ENCODE data around the gene POU2F1.

Gene POU2F1

GRCh38 chr1:167220537-167221125 lies at the start of gene POU2F1:
POU2F1 (plus strand) TSS chr1:167220886; CDS start chr1:167220898, 12 bp downstream.
- peak; percentile 100 for DNase-seq (ENCODE audit: low read depth, low spot score)

- peak; percentile 69 for DNase-seq (ENCODE audit: low read depth, low spot score)
These were observed 49.3 kb upstream of the POU2F1 start for GRCh38 chr1:167171286-167171929.

- DNase-seq (ENCODE audit: low read depth, low spot score), result peak; percentile 81
These were observed 47.0 kb upstream of the POU2F1 start for GRCh38 chr1:167173516-167174184.

- no peak for DNase-seq (ENCODE audit: low read depth, low spot score)
These were observed 44.8 kb upstream of the POU2F1 start for GRCh38 chr1:167175901-167176300.

- DNase-seq (ENCODE audit: low read depth, low spot score), result no peak
These were observed 41.9 kb upstream of the POU2F1 start for GRCh38 chr1:167178831-167179230.

- no peak for DNase-seq (ENCODE audit: low read depth, low spot score)
These were observed 37.9 kb upstream of the POU2F1 start for GRCh38 chr1:167182571-167183320.

GRCh38 chr1:167184081-167184480 lies 36.6 kb upstream of the POU2F1 start:
- DNase-seq (ENCODE audit: low read depth, low spot score), result no peak

GRCh38 chr1:167185062-167185461 lies 35.6 kb upstream of the POU2F1 start:
- DNase-seq (ENCODE audit: low read depth, low spot score), result no peak

- DNase-seq (ENCODE audit: low read depth, low spot score), result no peak
These were observed 34.6 kb upstream of the POU2F1 start for GRCh38 chr1:167185974-167186657.

GRCh38 chr1:167186771-167187170 lies 33.9 kb upstream of the POU2F1 start:
- no peak for DNase-seq (ENCODE audit: low read depth, low spot score)

- DNase-seq (ENCODE audit: low read depth, low spot score), result no peak
These were observed 29.9 kb upstream of the POU2F1 start for GRCh38 chr1:167190747-167191237.

GRCh38 chr1:167191958-167192357 lies 28.7 kb upstream of the POU2F1 start:
- no peak for DNase-seq (ENCODE audit: low read depth, low spot score)

- DNase-seq (ENCODE audit: low read depth, low spot score), result no peak
These were observed 26.5 kb upstream of the POU2F1 start for GRCh38 chr1:167194182-167194581.

GRCh38 chr1:167196166-167196565 lies 24.5 kb upstream of the POU2F1 start:
- DNase-seq (ENCODE audit: low read depth, low spot score), result peak; percentile 30

- no peak for DNase-seq (ENCODE audit: low read depth, low spot score)
These were observed 23.4 kb upstream of the POU2F1 start for GRCh38 chr1:167197236-167197635.

- DNase-seq (ENCODE audit: low read depth, low spot score), result no peak
These were observed 23.0 kb upstream of the POU2F1 start for GRCh38 chr1:167197692-167198091.

- peak; percentile 18 for DNase-seq (ENCODE audit: low read depth, low spot score)
These were observed 22.1 kb upstream of the POU2F1 start for GRCh38 chr1:167198518-167199133.

- DNase-seq (ENCODE audit: low read depth, low spot score), result no peak
These were observed 21.0 kb upstream of the POU2F1 start for GRCh38 chr1:167199656-167200055.

GRCh38 chr1:167200272-167200671 lies 20.4 kb upstream of the POU2F1 start:
- DNase-seq (ENCODE audit: low read depth, low spot score), result no peak

- DNase-seq (ENCODE audit: low read depth, low spot score), result no peak
These were observed 19.9 kb upstream of the POU2F1 start for GRCh38 chr1:167200749-167201148.

GRCh38 chr1:167202049-167202448 lies 18.6 kb upstream of the POU2F1 start:
- no peak for DNase-seq (ENCODE audit: low read depth, low spot score)

Data from astrocyte of the hippocampus (primary cell).